C1 segment of cervical spinal cord (tissue), 14 donors: Measurements from ENCODE around the gene ATG14.
"Not testable (repeated sequence)": the region's sequence is repeated elsewhere in the genome, so short reads cannot be mapped to it uniquely, and the experiment has no call there.

Source experiments
- DNase-seq, 14 donors: peaks; one replicate each; lab custom pipeline; 2025; lab: John Stamatoyannopoulos, UW

Gene ATG14

GRCh38 chr14:55352201-55352600, 59.4 kb downstream of the ATG14 start:
- DNase-seq: no peak

- no peak for DNase-seq
Observed at GRCh38 chr14:55351111-55351510, 60.5 kb downstream of the ATG14 start.

- DNase-seq: no peak
Observed at GRCh38 chr14:55350461-55350860, 61.2 kb downstream of the ATG14 start.

- DNase-seq: no peak
Observed at GRCh38 chr14:55349565-55349964, 62.1 kb downstream of the ATG14 start.

- DNase-seq: no peak
Observed at GRCh38 chr14:55348766-55349453, 62.7 kb downstream of the ATG14 start.

GRCh38 chr14:55347748-55348147, 63.9 kb downstream of the ATG14 start:
- DNase-seq: no peak

GRCh38 chr14:55347040-55347439, 64.6 kb downstream of the ATG14 start:
- no peak for DNase-seq

GRCh38 chr14:55344582-55345163, 67.0 kb downstream of the ATG14 start:
- not testable (repeated sequence) for DNase-seq

GRCh38 chr14:55341781-55342180, 69.8 kb downstream of the ATG14 start:
- no peak for DNase-seq

GRCh38 chr14:55340482-55340881, 71.1 kb downstream of the ATG14 start:
- no peak for DNase-seq

- DNase-seq: no peak
Observed at GRCh38 chr14:55339770-55340169, 71.9 kb downstream of the ATG14 start.

GRCh38 chr14:55336691-55337090, 74.9 kb downstream of the ATG14 start:
- DNase-seq: no peak

GRCh38 chr14:55336162-55336561, 75.5 kb downstream of the ATG14 start:
- DNase-seq: no peak

GRCh38 chr14:55333711-55334485, 77.7 kb downstream of the ATG14 start:
- DNase-seq: no peak

- DNase-seq: no peak
Observed at GRCh38 chr14:55332654-55333570, 78.7 kb downstream of the ATG14 start.

GRCh38 chr14:55329999-55330710, 81.5 kb downstream of the ATG14 start:
- DNase-seq: no peak

GRCh38 chr14:55328317-55328716, 83.3 kb downstream of the ATG14 start:
- no peak for DNase-seq

- DNase-seq: no peak
Observed at GRCh38 chr14:55327179-55327578, 84.5 kb downstream of the ATG14 start.

GRCh38 chr14:55324812-55325211, 86.8 kb downstream of the ATG14 start:
- no peak for DNase-seq

GRCh38 chr14:55323910-55324309, 87.7 kb downstream of the ATG14 start:
- no peak for DNase-seq

GRCh38 chr14:55318694-55319093, 92.9 kb downstream of the ATG14 start:
- no peak for DNase-seq
